Kidney (tissue), 14 donors: ENCODE results near the gene A1BG. TPM values are rescaled to one million over a fixed set of nuclear protein-coding genes. Genes with fewer than 3 reads are reported as not detected.

Experiments
- DNase-seq, 5 donors: peaks; one replicate each; pipeline ENCODE4 v3.0.0-alpha.2; 2013 to 2020
- FAIRE-seq: peaks from 2 replicates; lab custom pipeline; 2012; peaks lifted over from hg19 to GRCh38; lab: Jason Lieb, UNC
- H3K27ac ChIP-seq, 2 donors: one replicate each; pipeline ENCODE4 v1.7.0; 2013; ENCODE audit warnings: low read depth in 2 of 2, low read length in 2 of 2, inconsistent platforms in 1 of 2
- H3K27me3 ChIP-seq: one replicate; pipeline ENCODE4 v1.7.1; 2013; ENCODE audit warnings: low read length, inconsistent platforms; ENCODE audit not compliant: control insufficient read depth, insufficient read depth
- H3K36me3 ChIP-seq, 3 donors: one replicate each; pipeline versions ENCODE4 v1.7.0 to v1.7.1; 2013; ENCODE audit warnings: low read length in 3 of 3, control low read depth in 1 of 3, inconsistent platforms in 1 of 3; ENCODE audit not compliant: insufficient read depth in 3 of 3, control insufficient read depth in 2 of 3
- H3K4me1 ChIP-seq, 3 donors: one replicate each; pipeline versions ENCODE4 v1.7.0 to v1.7.1; 2013; ENCODE audit warnings: low read length in 3 of 3, inconsistent platforms in 1 of 3, low read depth in 1 of 3; ENCODE audit not compliant: control insufficient read depth in 2 of 3, insufficient read depth in 2 of 3
- H3K4me3 ChIP-seq, 3 donors: one replicate each; pipeline versions ENCODE4 v1.7.0 to v1.8.1; 2013; ENCODE audit warnings: low read length in 3 of 3, control low read depth in 1 of 3, inconsistent platforms in 1 of 3
- H3K9ac ChIP-seq, 3 donors: one replicate each; pipeline versions ENCODE4 v1.7.0 to v1.7.1; 2013; ENCODE audit warnings: low read length in 3 of 3, control low read depth in 1 of 3, inconsistent platforms in 1 of 3
- H3K9me3 ChIP-seq, 3 donors: one replicate each; pipeline versions ENCODE4 v1.7.0 to v1.7.1; 2013; ENCODE audit warnings: low read length in 3 of 3, control low read depth in 1 of 3, inconsistent platforms in 1 of 3; ENCODE audit not compliant: control insufficient read depth in 2 of 3, insufficient read depth in 1 of 3
- CTCF ChIP-seq: IDR thresholded peaks from 3 replicates; pipeline ENCODE4 v1.5.1; 2012; ENCODE audit warnings: mild to moderate bottlenecking, moderate library complexity, borderline replicate concordance; ENCODE audit not compliant: insufficient read depth; ENCODE audit errors: extremely low read depth
- intact Hi-C: fragments of 100-400 bp; cut with DNase I; formaldehyde crosslinking; loops from one replicate; pipeline ENCODE4 v1.11.1; 2022
- microRNA-seq: library from miRNA; unstranded; fragments of <30 nt; microRNA quantifications from one replicate; pipeline ENCODE4 v1.2.0, GENCODE V29; 2020
- polyA plus RNA-seq: library from polyadenylated mRNA; stranded (reverse); fragments of 350-450 nt; fragmentation: Illumina TruSeq; extraction: RNeasy Lipid Tissue Mini Kit (QIAGEN cat#74804); gene quantifications from one replicate; pipeline ENCODE4 v1.2.3, GENCODE V29; 2014; ENCODE audit warnings: low read depth, low replicate concordance; ENCODE audit not compliant: insufficient read depth
- total RNA-seq: library from RNA; stranded (reverse); fragmentation: NEBNext Ultra II Directional; extraction: Animal tissue kit (Norgen Biotek cat#: 25700); gene quantifications from one replicate; pipeline ENCODE4 v1.2.1, GENCODE V29; 2021
- donor health status: control.
- donor health status: control.
- donor health status: control.
- donor health status: control.
- donor health status: control.
- donor health status: DM: yes; HTN: yes; CAD: no.
- donor health status: Normal renal cell carcinoma (clear cell type).

Gene A1BG
- total and polyA plus RNA-seq, 2 donors from 2014 or later: 10.9 to 19.0 TPM

GRCh38 chr19:58304255-58304654 lies 49.0 kb downstream of the A1BG start:
- H3K36me3 ChIP-seq: peaks cover 6 to 11% (median 7%) of the 10 kb centered on the region in 3 donors
- TF ChIP-seq CTCF: no peak
- peaks cover 0 to 10% (median 0%) of the 10 kb centered on the region in 3 donors for H3K4me1 ChIP-seq
- intact Hi-C loops: no loop called here
- peak in 1 of 5 donors; percentile 43 for DNase-seq
- H3K27me3 ChIP-seq: no peaks in the 10 kb centered on the region
- H3K4me3 ChIP-seq: peak overlapping the region in 2 of 3 donors; percentile 80 to 97
- FAIRE-seq: no peak
- H3K27ac ChIP-seq: no peak overlapping the region
- H3K9me3 ChIP-seq: no peaks in the 10 kb centered on the region
- no peak overlapping the region for H3K9ac ChIP-seq

- Histone ChIP-seq H3K27ac (no peak overlapping the region), H3K9ac (no peak overlapping the region), H3K4me3 (no peak overlapping the region), H3K36me3 (peaks cover 5 to 7% (median 6%) of the 10 kb centered on the region in 3 donors), H3K4me1 (peaks cover 0 to 2% (median 0%) of the 10 kb centered on the region in 3 donors), H3K27me3 (no peaks in the 10 kb centered on the region), H3K9me3 (no peaks in the 10 kb centered on the region)
- no peak for FAIRE-seq
- DNase-seq: no peak
- TF ChIP-seq CTCF: no peak
- intact Hi-C loops: no loop called here
These were observed 52.7 kb downstream of the A1BG start for GRCh38 chr19:58300620-58301019.

- DNase-seq: no peak
- no peak for TF ChIP-seq CTCF
- intact Hi-C loops: no loop called here
- Histone ChIP-seq H3K4me3 (no peak overlapping the region), H3K27me3 (no peaks in the 10 kb centered on the region), H3K9ac (no peak overlapping the region), H3K36me3 (peaks cover 23 to 38% (median 30%) of the 10 kb centered on the region in 3 donors), H3K9me3 (peaks cover 0 to 10% (median 6%) of the 10 kb centered on the region in 3 donors), H3K27ac (no peak overlapping the region), H3K4me1 (no peaks in the 10 kb centered on the region)
- FAIRE-seq: no peak
These were observed 57.2 kb downstream of the A1BG start for GRCh38 chr19:58296104-58296503.

Small RNA genes lying within 50 kb of the gene (microRNA-seq; reads per million reads assigned to microRNA genes)
- gene MIR4754 (not detected), gene MIR6806 (not detected)

Other genes with a start within 250 kb of the A1BG start
- 12.5 TPM for gene ZNF329, start 202.7 kb downstream of the A1BG start, total RNA-seq
- gene ZNF329, start 202.7 kb downstream of the A1BG start, polyA plus RNA-seq: 8.4 TPM
- gene ZNF274, start 170.4 kb downstream of the A1BG start, total RNA-seq: 42.4 TPM
- 10.9 TPM for gene ZNF274, start 170.4 kb downstream of the A1BG start, polyA plus RNA-seq
- 39.3 TPM for gene ZNF544, start 124.6 kb downstream of the A1BG start, total RNA-seq
- 19.4 TPM for gene ZNF544, start 124.6 kb downstream of the A1BG start, polyA plus RNA-seq
- 9.0 TPM for gene ZNF8, start 74.5 kb downstream of the A1BG start, total RNA-seq
- gene ZNF8, start 74.5 kb downstream of the A1BG start, polyA plus RNA-seq: 1.3 TPM
- gene ERVK3-1, start 48.1 kb downstream of the A1BG start, total RNA-seq: 35.4 TPM
- 41.6 TPM for gene ERVK3-1, start 48.1 kb downstream of the A1BG start, polyA plus RNA-seq
- 3.3 TPM for gene ZSCAN22, start 26.5 kb downstream of the A1BG start, total RNA-seq
- 1.1 TPM for gene ZSCAN22, start 26.5 kb downstream of the A1BG start, polyA plus RNA-seq
- gene ZNF497, start 9.3 kb upstream of the A1BG start, total RNA-seq: 5.0 TPM
- gene ZNF497, start 9.3 kb upstream of the A1BG start, polyA plus RNA-seq: 1.7 TPM
- 5.0 TPM for gene ZNF837, start 27.5 kb upstream of the A1BG start, total RNA-seq
- gene ZNF837, start 27.5 kb upstream of the A1BG start, polyA plus RNA-seq: 3.6 TPM
- gene RPS5, start 33.8 kb upstream of the A1BG start, total RNA-seq: 802 TPM
- gene RPS5, start 33.8 kb upstream of the A1BG start, polyA plus RNA-seq: 929 TPM
- gene RNF225, start 42.2 kb upstream of the A1BG start, total RNA-seq: 0.25 TPM
- gene RNF225, start 42.2 kb upstream of the A1BG start, polyA plus RNA-seq: not detected
- 13.0 TPM for gene ZNF584, start 55.2 kb upstream of the A1BG start, total RNA-seq
- gene ZNF584, start 55.2 kb upstream of the A1BG start, polyA plus RNA-seq: 6.2 TPM
- gene ZNF132, start 86.7 kb upstream of the A1BG start, total RNA-seq: 7.8 TPM
- 2.9 TPM for gene ZNF132, start 86.7 kb upstream of the A1BG start, polyA plus RNA-seq
- gene ZNF324B, start 98.1 kb upstream of the A1BG start, total RNA-seq: 9.9 TPM
- 3.4 TPM for gene ZNF324B, start 98.1 kb upstream of the A1BG start, polyA plus RNA-seq
- gene ZNF324, start 113.6 kb upstream of the A1BG start, total RNA-seq: 13.0 TPM
- gene ZNF324, start 113.6 kb upstream of the A1BG start, polyA plus RNA-seq: 3.9 TPM
- gene ZNF446, start 122.9 kb upstream of the A1BG start, total RNA-seq: 13.3 TPM
- 12.6 TPM for gene ZNF446, start 122.9 kb upstream of the A1BG start, polyA plus RNA-seq
- gene SLC27A5, start 158.5 kb upstream of the A1BG start, total RNA-seq: 10.8 TPM
- 41.5 TPM for gene SLC27A5, start 158.5 kb upstream of the A1BG start, polyA plus RNA-seq
- 16.9 TPM for gene ZBTB45, start 166.3 kb upstream of the A1BG start, total RNA-seq
- 7.7 TPM for gene ZBTB45, start 166.3 kb upstream of the A1BG start, polyA plus RNA-seq
- 229 TPM for gene TRIM28, start 190.6 kb upstream of the A1BG start, total RNA-seq
- gene TRIM28, start 190.6 kb upstream of the A1BG start, polyA plus RNA-seq: 191 TPM
- 142 TPM for gene CHMP2A, start 201.6 kb upstream of the A1BG start, total RNA-seq
- gene CHMP2A, start 201.6 kb upstream of the A1BG start, polyA plus RNA-seq: 294 TPM
- gene UBE2M, start 205.1 kb upstream of the A1BG start, total RNA-seq: 60.4 TPM
- 98.0 TPM for gene UBE2M, start 205.1 kb upstream of the A1BG start, polyA plus RNA-seq
- 38.6 TPM for gene MZF1, start 219.8 kb upstream of the A1BG start, total RNA-seq
- 12.9 TPM for gene MZF1, start 219.8 kb upstream of the A1BG start, polyA plus RNA-seq